GM18907 (cell line): Measurements from ENCODE around the gene SMARCC2.

Source experiments
- ATAC-seq: cut with Tn5 transposase; IDR thresholded peaks from one replicate; pipeline ENCODE4 v1.9.1; 2021; ENCODE audit warnings: mild to moderate bottlenecking, moderate library complexity; ENCODE audit not compliant: unreplicated experiment

SMARCC2 gene

GRCh38 chr12:56152756-56153677 lies 36.3 kb downstream of the SMARCC2 start:
- ATAC-seq: no peak

- peak; percentile 82 for ATAC-seq
These were observed 37.0 kb downstream of the SMARCC2 start, which contains the start of gene MYL6B for GRCh38 chr12:56152132-56152755. TSS of gene MYL6B (plus strand) at chr12:56152587. CDS start at chr12:56153919, 1,332 bp downstream.

GRCh38 chr12:56151672-56152131 lies 37.6 kb downstream of the SMARCC2 start:
- ATAC-seq: peak; percentile 47

- no peak for ATAC-seq
These were observed 38.7 kb downstream of the SMARCC2 start for GRCh38 chr12:56150563-56150962.

- ATAC-seq: no peak
These were observed 42.5 kb downstream of the SMARCC2 start for GRCh38 chr12:56146492-56147460.

- ATAC-seq: no peak
These were observed 44.1 kb downstream of the SMARCC2 start for GRCh38 chr12:56145217-56145616.

GRCh38 chr12:56143870-56144269 lies 45.4 kb downstream of the SMARCC2 start:
- no peak for ATAC-seq

- ATAC-seq: no peak
These were observed 46.1 kb downstream of the SMARCC2 start for GRCh38 chr12:56143217-56143616.

- no peak for ATAC-seq
These were observed 47.1 kb downstream of the SMARCC2 start for GRCh38 chr12:56141946-56142784.

GRCh38 chr12:56137853-56138571 lies 51.3 kb downstream of the SMARCC2 start:
- ATAC-seq: no peak

GRCh38 chr12:56134897-56135296 lies 54.4 kb downstream of the SMARCC2 start:
- no peak for ATAC-seq

GRCh38 chr12:56130876-56131275 lies 58.4 kb downstream of the SMARCC2 start:
- no peak for ATAC-seq

- ATAC-seq: no peak
These were observed 59.3 kb downstream of the SMARCC2 start for GRCh38 chr12:56129942-56130495.

- ATAC-seq: peak; percentile 34
These were observed 59.9 kb downstream of the SMARCC2 start for GRCh38 chr12:56129206-56129941.

GRCh38 chr12:56128670-56129205 lies 60.5 kb downstream of the SMARCC2 start:
- no peak for ATAC-seq

GRCh38 chr12:56127888-56128669 lies 61.2 kb downstream of the SMARCC2 start, which contains the start of gene ESYT1:
TSS of gene ESYT1 (plus strand) at chr12:56128267. CDS start at chr12:56128320, 53 bp downstream.
- peak; percentile 88 for ATAC-seq

- ATAC-seq: no peak
These were observed 61.8 kb downstream of the SMARCC2 start for GRCh38 chr12:56127485-56127887.
